ENCODE results near the gene HMSD. TPM values are rescaled to one million over a fixed set of nuclear protein-coding genes. Genes with fewer than 3 reads are reported as not detected.
"Not testable (repeated sequence)": the region's sequence is repeated elsewhere in the genome, so short reads cannot be mapped to it uniquely, and the experiment has no call there.

Gene HMSD
- total RNA-seq, 1 experiment from 2014 or later, result 3.0 TPM

DNA sequence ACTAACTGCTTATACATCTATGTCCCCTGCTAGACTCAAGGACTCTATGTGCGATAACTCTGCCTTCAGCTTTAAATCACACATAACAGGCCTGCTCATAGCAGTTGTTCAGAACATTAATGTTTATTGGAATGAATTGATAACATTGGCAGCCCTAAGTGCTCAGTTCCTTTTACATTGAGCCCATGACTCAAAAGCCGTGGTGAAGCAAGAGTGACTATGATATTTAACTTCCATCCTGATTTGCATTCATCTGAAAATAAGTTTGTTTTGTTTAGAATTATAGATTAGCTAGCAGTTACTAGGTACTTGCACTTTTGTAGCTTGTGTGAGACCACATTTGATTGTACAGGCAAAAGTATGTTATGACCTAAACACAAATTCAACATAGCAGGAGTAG lies 27.1 kb upstream of the HMSD start (continued):
- TF ChIP-seq STAT6 (CRISPR knock-in tag; conservative IDR thresholded peaks at IDR 0.05; ENCODE audit: low read depth), result no peak
- TF ChIP-seq, protein P1, sequence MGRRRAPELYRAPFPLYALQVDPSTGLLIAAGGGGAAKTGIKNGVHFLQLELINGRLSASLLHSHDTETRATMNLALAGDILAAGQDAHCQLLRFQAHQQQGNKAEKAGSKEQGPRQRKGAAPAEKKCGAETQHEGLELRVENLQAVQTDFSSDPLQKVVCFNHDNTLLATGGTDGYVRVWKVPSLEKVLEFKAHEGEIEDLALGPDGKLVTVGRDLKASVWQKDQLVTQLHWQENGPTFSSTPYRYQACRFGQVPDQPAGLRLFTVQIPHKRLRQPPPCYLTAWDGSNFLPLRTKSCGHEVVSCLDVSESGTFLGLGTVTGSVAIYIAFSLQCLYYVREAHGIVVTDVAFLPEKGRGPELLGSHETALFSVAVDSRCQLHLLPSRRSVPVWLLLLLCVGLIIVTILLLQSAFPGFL (CRISPR knock-in tag; IDR thresholded peaks at IDR 0.05; ENCODE audit: borderline replicate concordance), result no peak
- TF ChIP-seq HMGA2 (CRISPR knock-in tag; IDR thresholded peaks at IDR 0.05), result no peak

DNA sequence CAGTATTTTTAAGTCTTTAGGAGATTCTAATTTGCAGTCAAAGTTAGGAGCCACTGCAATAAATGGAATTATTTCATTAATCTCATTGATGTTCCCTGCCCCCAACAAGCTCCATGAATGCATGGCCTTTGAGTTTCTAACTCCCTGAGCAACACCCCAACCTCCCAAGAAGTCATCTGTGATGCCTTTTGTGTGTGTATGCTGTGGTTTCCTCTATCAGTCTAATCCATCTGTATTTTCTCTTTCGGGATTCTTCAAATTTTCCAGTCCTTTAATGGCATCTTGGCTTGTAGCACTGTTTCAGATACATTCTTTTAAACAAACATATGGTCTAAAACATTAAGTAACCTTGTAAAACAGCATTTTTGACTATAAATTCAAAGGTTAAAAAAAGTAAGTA lies 24.6 kb upstream of the HMSD start:
- ATAC-seq (no peak), DNase-seq (ENCODE audit: low spot score) (no peak)
- Mint-ChIP-seq H3K9me3 (no peaks in the 10 kb centered on the region), H3K27ac (no peak overlapping the region), H3K4me3 (no peak overlapping the region), H3K36me3 (no peaks in the 10 kb centered on the region), H3K4me1 (0 out of 2 replicates have a peak, but pooled peaks cover 5% of the 10 kb centered on the region), H3K27me3 (ENCODE audit: low read depth) (no peaks in the 10 kb centered on the region)
- ChIA-PET CTCF (no interaction called here), POLR2A (no interaction called here)
- no peak for TF ChIP-seq FOXJ3 (CRISPR knock-in tag; IDR thresholded peaks at IDR 0.05; ENCODE audit: borderline replicate concordance)
- no peak for TF ChIP-seq TEAD4 (CRISPR knock-in tag; IDR thresholded peaks at IDR 0.05)

DNA sequence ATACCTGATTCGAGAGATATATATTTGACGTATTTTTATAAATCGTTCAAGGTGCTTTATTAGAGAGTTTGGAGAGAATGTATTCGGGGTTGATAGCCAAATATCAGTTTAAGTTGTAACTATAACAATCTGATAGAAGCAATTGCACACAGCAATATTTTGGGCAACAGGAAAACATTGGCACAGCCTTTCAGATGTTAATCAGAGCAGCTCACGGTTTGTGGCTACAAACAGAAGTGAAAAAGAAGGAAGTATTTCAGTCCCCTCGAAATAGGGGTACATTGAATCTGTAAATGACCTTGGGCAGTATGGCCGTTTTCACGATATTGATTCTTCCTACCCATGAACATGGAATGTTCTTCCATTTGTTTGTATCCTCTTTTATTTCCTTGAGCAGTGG lies 20.8 kb upstream of the HMSD start:
- DNase-seq (ENCODE audit: low spot score) (no peak), ATAC-seq (no peak)
- Mint-ChIP-seq H3K27me3 (ENCODE audit: low read depth) (no peaks in the 10 kb centered on the region; the same call in 1 of the 2 replicates), H3K4me1 (0 out of 2 replicates have a peak, but pooled peaks cover 5% of the 10 kb centered on the region), H3K9me3 (no peaks in the 10 kb centered on the region), H3K36me3 (no peaks in the 10 kb centered on the region), H3K4me3 (no peak overlapping the region), H3K27ac (no peak overlapping the region)
- ChIA-PET CTCF (no interaction called here), POLR2A (no interaction called here)
- TF ChIP-seq NR2C2 (CRISPR knock-in tag; IDR thresholded peaks at IDR 0.05) (no peak), SMAD3 (CRISPR knock-in tag; IDR thresholded peaks at IDR 0.05; ENCODE audit: borderline replicate concordance) (no peak), ZNF232 (CRISPR knock-in tag; IDR thresholded peaks at IDR 0.05) (no peak), GTF2I (CRISPR knock-in tag; conservative IDR thresholded peaks at IDR 0.05) (no peak)
- TF ChIP-seq, protein P2, sequence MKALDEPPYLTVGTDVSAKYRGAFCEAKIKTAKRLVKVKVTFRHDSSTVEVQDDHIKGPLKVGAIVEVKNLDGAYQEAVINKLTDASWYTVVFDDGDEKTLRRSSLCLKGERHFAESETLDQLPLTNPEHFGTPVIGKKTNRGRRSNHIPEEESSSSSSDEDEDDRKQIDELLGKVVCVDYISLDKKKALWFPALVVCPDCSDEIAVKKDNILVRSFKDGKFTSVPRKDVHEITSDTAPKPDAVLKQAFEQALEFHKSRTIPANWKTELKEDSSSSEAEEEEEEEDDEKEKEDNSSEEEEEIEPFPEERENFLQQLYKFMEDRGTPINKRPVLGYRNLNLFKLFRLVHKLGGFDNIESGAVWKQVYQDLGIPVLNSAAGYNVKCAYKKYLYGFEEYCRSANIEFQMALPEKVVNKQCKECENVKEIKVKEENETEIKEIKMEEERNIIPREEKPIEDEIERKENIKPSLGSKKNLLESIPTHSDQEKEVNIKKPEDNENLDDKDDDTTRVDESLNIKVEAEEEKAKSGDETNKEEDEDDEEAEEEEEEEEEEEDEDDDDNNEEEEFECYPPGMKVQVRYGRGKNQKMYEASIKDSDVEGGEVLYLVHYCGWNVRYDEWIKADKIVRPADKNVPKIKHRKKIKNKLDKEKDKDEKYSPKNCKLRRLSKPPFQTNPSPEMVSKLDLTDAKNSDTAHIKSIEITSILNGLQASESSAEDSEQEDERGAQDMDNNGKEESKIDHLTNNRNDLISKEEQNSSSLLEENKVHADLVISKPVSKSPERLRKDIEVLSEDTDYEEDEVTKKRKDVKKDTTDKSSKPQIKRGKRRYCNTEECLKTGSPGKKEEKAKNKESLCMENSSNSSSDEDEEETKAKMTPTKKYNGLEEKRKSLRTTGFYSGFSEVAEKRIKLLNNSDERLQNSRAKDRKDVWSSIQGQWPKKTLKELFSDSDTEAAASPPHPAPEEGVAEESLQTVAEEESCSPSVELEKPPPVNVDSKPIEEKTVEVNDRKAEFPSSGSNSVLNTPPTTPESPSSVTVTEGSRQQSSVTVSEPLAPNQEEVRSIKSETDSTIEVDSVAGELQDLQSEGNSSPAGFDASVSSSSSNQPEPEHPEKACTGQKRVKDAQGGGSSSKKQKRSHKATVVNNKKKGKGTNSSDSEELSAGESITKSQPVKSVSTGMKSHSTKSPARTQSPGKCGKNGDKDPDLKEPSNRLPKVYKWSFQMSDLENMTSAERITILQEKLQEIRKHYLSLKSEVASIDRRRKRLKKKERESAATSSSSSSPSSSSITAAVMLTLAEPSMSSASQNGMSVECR (CRISPR knock-in tag; IDR thresholded peaks at IDR 0.05; ENCODE audit: borderline replicate concordance), result no peak
- TF ChIP-seq, protein P3, sequence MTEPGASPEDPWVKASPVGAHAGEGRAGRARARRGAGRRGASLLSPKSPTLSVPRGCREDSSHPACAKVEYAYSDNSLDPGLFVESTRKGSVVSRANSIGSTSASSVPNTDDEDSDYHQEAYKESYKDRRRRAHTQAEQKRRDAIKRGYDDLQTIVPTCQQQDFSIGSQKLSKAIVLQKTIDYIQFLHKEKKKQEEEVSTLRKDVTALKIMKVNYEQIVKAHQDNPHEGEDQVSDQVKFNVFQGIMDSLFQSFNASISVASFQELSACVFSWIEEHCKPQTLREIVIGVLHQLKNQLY (CRISPR knock-in tag; IDR thresholded peaks at IDR 0.05), result no peak

GRCh38 chr18:63929369-63929768 lies 19.7 kb upstream of the HMSD start:
- ATAC-seq; H3K36me3 Mint-ChIP-seq; H3K4me3 Mint-ChIP-seq; DNase-seq (ENCODE audit: low spot score); H3K27me3 Mint-ChIP-seq (ENCODE audit: low read depth); H3K27ac Mint-ChIP-seq; H3K4me1 Mint-ChIP-seq; H3K9me3 Mint-ChIP-seq; POLR2A ChIA-PET; CTCF ChIA-PET: not testable (repeated sequence)
